GM19099 (cell line): Measurements from ENCODE around the gene ARHGEF38.

Experiments used
- POLR2A ChIP-seq: IDR thresholded peaks from 3 replicates; pipeline ENCODE4 v1.6.1; 2011; ENCODE audit warnings: low read depth; ENCODE audit not compliant: insufficient read length; ENCODE audit errors: extremely low read depth

ARHGEF38 gene

DNA sequence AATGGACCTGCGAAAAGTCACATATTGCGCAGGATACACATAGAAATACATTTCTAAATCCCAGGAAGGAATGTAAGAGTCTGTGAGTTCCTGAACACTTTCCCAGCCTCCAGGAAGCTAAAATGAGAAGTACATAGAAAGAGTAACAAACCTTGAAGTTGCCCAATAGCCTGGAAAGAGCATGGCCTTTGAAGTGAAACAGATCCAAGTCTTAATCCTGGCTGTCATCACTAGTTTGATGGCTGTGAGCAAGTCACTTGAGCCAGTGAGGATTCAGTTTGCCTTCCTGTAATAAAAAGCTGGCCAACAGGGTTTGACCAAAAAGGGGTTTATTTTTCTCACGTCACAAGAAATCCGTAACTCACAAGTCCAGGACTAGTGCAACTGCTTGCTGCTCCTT is 69.8 kb downstream of the ARHGEF38 start:
- TF ChIP-seq POLR2A, result no peak

DNA sequence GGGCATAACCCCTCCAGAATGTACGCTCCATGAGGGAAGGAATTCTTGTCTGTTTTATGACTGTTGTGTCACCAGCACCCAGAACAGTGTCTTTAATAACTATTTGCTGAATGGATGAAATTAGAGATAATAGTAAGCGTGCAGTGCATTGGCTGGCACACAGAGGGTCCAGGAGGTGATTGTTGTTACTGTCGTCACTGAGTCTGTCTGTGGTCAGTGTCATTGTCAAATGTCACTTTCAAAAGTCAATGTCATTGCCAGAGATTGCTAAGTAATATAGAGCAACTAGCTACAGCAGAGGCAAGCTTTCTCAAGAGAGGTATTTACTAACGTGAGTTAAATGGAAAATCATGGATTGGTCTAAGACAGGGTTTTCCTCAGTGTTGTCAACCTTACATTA is 70.7 kb downstream of the ARHGEF38 start:
- no peak for TF ChIP-seq POLR2A

DNA sequence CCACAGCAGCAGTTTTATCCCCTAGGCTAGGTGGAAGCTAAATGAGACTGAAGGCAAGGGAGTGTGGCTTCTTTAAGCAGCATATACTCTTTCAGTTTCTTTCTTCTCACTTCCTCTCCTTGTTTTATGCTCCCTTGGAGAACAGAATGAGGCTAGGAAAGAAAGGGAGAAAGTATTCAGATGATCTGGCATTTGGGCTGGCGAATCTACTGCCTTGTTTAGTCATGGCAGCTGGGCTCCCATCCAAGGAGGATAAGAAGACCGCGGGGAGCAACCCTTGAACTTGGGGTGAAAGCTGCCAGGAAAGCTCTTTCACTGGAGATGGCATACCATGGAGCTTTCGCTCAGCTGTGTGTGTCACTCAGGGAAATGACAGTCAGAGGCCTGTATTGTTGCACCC is 72.1 kb downstream of the ARHGEF38 start:
- no peak for TF ChIP-seq POLR2A

DNA sequence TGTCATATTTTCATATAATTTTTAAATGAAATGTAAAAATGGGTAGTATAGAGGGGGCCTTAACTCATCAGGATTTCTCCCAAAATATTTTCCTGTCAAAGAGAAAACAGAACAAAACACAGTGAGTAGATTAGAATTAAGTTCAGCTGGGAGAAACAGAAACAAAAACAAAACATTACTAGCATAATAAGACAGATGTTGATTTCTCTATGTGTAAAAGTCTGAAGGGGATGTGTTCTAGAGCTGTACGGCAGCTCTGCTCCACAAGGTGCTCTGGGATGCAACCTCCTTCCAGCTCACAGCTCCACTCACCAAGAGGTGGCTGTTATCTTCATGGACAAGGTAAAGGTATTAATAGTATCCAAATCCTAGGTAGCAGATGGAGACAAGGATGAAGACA is 72.8 kb downstream of the ARHGEF38 start:
- TF ChIP-seq POLR2A, result no peak

DNA sequence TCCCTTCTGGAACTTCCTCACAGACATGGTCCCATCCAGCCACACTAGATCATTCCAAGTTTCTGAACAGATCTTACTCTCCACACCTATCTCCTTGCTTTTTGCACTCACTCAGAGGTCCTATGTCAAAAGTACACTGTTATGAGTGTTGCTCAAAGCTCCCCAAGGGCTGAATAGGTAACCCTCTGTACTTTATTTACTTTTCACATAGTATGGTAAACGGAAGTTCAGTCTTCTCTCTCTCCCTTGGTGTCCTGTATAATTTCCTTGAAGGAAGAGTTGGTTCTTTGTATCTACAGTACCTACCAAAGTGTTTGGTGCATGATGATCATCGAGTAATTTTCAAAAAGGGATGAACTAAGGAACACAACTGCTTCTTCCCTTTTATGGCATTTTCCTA is 74.4 kb downstream of the ARHGEF38 start:
- no peak for TF ChIP-seq POLR2A

DNA sequence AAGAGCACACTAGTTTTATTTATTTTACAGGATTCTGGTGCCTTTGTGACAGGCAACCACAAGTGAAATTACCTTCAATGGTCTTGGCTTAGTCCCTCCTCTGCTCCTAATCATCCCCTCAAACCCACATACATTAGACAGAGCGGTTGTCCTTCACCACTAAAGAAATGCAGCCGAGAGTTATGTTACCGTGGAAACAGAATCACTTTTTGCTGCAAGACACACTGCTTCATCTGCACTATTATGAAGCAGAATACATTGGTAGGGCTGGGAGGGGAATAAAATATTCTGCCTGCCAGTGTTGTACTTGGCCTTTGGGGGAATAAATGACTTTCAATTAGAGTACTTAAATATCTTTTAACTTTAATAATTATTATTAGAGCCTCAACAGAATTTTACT is 75.2 kb downstream of the ARHGEF38 start:
- TF ChIP-seq POLR2A, result no peak

DNA sequence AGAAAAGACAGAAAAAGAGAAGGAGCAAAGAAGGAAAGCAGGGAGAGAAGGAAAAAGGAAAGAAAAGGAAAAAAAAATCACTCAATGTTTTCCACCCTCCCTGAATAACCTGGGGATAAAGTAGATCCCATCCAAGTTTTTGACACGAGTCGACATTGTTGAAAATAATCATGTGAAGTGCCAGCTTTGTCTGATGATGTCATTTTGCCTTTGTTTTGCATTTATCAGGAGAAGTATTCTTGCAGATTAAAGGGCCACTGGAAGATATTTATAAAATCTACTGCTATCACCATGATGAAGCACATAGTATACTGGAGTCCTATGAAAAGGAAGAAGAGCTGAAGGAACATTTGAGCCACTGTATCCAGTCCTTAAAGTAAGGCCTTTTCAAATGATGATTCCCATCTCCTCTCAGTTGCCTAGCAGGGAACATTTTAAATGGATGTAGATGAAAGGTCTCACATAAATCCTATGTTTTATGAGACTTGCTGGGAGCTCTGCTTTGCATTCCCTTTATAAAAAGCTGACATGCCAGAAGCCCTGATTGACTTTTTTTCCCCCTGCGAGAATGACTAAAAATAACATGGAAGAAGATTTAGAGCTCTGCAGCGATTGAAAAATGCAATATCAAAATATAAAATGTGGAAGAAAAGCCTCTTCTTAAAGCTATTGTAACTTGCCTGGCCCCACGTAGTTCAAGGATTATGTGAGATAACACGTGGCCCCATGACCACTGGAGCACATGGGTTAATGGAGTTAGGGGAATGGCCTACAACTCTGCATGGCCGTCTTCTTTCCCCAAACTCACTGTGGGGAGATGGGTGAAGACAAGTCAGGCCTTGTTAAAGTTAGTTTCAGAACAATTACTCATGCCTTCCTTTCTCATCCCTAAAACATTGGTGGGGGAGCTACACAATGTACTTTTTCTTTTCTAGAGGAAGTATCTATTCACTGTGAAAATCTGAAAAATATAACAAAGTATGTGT is 78.5 kb downstream of the ARHGEF38 start:
- TF ChIP-seq POLR2A, result no peak

DNA sequence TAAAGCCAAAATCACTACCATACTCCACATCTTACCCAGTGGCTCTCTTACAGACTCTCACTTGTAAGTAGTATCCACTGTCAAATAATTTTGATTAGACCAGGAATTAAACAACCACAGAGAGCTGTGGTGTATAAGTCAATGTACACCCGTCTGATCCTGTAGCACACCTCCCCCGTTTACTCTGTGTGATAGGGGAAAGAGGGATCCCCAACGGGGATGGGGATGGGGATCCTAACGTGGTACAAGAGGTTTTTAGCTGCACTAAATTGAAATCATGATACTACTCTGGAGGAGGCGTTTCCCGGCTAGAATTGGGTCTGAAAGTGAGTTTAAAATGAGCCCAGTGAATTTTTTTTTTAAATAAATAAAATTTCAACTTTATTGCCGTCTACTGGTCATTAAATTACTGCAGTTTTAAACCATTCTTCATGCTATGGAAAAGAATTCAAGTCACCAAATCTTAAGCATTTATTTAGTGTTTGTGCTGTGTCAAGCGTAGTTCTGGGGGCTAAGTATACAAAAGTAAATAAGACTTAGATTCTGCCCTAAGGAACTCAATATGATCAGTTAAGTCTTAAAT is 79.5 kb downstream of the ARHGEF38 start:
- TF ChIP-seq POLR2A, result no peak

DNA sequence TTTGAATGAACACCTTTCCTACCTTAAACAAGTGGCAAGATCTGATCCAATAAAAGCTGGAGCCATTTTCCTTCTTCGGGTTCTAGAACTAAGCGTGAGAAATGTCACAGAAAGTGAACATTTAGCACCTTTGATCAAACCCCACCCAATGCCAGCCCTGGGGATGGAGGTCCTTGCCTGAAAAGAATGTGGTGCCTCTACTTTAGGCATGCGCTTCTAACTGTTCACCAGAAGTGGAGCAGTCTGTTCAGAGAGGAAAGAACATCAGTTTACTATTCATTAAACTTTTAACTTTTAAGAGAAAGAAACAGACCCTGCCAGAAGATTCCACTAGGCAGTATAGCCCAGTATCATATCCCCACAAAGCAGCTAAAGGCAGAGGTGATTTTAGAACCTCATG is 80.2 kb downstream of the ARHGEF38 start:
- TF ChIP-seq POLR2A, result no peak

DNA sequence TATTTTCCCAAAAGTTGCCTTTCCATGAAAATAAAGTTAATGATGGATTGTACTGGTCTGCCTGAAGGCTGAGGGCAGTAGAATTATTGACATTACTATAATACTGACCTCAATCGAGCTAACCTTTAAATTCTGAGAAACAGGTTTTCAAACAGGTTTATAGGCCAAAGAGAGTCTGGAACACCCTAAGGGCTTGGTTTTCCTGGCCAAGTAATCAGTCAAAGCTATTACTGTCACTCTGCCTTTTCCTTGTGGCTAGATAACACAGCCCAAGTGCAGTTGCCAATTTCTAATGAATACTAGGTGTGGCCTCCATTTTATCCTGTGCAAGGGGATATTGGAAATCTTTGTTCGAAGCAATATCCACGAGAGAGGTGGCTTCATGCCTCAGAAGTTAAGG is 80.8 kb downstream of the ARHGEF38 start:
- no peak for TF ChIP-seq POLR2A

DNA sequence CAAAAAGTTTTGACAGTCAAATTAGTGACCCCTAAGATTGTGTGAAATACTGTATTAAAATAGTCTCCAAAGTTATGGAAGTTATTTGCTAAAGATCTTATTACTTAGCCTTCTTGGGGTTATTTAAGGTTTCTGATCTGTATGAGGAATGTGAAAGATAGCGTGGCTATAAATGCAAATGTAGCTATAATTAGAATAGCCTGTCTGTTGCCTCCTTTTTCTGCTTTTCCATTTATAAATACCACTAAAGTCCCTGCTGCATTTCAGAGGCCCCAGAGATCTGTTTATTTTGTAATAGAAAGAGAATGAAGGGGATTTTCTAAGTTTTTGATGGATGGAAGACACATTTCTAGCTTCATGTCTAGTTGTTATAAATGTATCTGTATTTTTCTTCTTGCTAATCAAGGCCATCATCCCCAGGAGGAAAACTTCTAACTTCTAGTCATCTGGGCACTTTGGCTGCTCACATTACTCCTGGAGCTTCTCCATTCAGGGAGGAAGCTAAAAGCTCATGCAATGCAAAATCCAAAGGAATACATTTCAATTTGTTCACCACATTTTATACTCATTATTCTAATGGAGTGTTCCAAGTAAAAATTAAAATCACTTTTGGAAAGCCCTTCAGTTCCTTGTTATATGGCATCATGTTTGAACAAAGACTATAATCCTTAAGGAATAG is 82.1 kb downstream of the ARHGEF38 start:
- no peak for TF ChIP-seq POLR2A

DNA sequence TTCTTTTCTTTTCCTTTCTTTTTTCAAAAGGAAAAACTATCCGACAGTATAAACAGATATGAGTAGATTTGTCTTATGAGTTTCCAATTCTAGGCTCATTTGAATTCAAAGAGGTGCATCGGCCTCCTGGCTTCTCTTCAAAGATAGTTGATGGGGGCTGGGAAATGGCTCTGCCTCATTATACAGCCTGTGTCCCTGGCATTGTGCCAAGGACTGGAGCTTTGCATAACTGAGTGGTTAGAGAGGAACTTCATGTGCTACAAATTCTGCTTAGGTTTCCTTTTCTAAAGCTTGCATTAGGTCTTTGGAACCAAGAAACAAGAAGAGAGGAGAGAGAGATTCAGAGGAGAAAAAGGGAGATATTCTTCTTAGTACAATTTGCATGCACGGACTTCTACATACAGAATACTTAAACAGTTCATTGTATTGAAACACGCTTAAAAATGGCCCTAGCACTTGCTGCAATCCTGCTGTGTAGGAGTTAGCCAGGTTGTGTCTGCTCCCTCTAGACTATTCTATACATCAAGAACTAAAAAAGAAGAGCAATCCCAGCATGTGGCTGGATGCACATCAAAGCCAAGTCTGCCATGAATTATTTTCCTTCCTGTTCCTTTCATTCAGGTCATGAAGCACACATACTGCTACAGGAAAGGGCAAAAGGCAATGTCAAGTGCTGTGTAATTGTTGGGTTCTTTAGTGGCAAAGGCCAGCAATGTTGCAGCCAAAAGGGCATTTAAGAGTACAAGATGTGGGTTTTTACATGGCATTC is 85.2 kb downstream of the ARHGEF38 start:
- no peak for TF ChIP-seq POLR2A

DNA sequence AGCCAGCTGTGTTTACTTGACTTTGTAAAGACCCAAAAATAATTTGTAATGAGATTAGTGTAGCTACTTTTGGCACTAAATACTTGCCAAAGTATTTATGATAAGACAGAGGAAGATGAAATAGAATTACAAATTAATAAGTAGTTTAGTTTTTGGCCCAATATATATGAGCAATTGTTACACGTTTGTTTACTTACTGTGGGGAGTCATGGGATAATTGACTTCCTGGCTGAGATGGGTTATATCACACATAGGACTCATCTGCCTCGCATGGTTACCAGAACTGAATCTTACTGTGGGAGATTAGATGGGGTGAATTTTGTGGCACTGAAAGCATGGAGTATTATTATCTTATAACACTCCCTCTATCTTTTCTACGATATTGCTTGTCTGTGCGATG is 89.4 kb downstream of the ARHGEF38 start:
- TF ChIP-seq POLR2A, result no peak

DNA sequence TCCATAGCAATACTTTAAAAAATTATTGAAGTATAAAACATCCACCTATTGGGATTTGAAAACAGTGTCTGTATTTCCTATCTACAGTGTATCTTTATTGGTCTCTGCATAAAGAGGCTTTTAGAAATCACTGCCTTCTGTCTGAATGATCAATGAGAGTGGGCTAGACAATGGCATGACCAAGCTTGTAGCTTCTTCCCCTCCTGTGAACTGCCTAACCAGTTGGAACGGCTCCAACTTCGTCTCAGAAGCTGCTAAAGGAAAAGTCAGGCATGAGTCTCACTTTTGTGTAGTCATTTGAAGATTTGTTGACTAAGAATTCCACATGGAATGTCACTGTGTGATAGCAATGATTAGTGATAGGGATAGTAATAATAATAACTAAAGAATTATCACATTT is 91.8 kb downstream of the ARHGEF38 start:
- TF ChIP-seq POLR2A, result no peak

DNA sequence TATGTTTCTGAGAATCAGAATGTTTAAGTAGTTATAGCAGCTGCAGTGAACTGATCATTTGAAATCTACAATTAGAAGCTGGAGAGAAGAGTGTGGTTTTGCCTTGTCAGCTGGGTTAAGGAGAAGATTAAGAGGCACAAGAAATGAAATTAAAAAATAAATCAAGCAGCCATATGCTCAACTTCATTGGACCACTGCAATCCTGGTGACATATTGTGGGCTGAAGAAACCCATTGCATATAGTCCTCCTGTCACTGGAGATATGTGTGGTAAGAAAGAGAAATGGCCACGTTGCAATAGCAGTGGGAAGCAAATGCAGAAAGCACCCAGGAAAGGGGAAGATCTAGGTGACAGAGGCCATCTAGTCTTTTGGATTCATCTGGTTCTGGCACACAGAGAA is 93.0 kb downstream of the ARHGEF38 start:
- no peak for TF ChIP-seq POLR2A
